HepG2 (cell line): ENCODE data around the gene CAMK2A. TPM values are rescaled to one million over a fixed set of nuclear protein-coding genes. Genes with fewer than 3 reads are reported as not detected.

Source experiments
- MTA1 ChIP-seq: sonication (generic); formaldehyde crosslinking; IDR thresholded peaks from 2 replicates; pipeline ENCODE4 v1.4.0; 2020; ENCODE audit warnings: missing genetic modification reagents, mild to moderate bottlenecking, borderline replicate concordance
- PCBP1 ChIP-seq: fragments of 200-400 bp; formaldehyde crosslinking; IDR thresholded peaks from 2 replicates; pipeline ENCODE4 v1.6.1; 2017; ENCODE audit warnings: mild to moderate bottlenecking, low read depth, low read length, borderline replicate concordance
- SP4 ChIP-seq: sonication (generic); formaldehyde crosslinking; IDR thresholded peaks from 2 replicates; pipeline ENCODE4 v1.8.1; 2023; ENCODE audit warnings: mild to moderate bottlenecking, missing genetic modification reagents
- SRSF4 ChIP-seq: fragments of 200-400 bp; formaldehyde crosslinking; IDR thresholded peaks from one replicate; pipeline ENCODE4 v1.6.1; 2018; ENCODE audit warnings: mild to moderate bottlenecking, low read depth, low read length, moderate library complexity; ENCODE audit not compliant: poor library complexity, severe bottlenecking
- TFE3 ChIP-seq: IDR thresholded peaks from 2 replicates; pipeline ENCODE4 v1.6.1; 2016
- THYN1 ChIP-seq: sonication (generic); formaldehyde crosslinking; IDR thresholded peaks from 2 replicates; pipeline ENCODE4 v1.8.1; 2023; ENCODE audit warnings: low read depth, mild to moderate bottlenecking, moderate library complexity, missing genetic modification reagents, borderline replicate concordance
- YY1 ChIP-seq: IDR thresholded peaks from 2 replicates; pipeline ENCODE4 v1.6.1; 2011; ENCODE audit warnings: low read length, low read depth, moderate library complexity, mild to moderate bottlenecking; ENCODE audit not compliant: insufficient read depth, insufficient replicate concordance
- ZBTB43 ChIP-seq: sonication (generic); formaldehyde crosslinking; conservative IDR thresholded peaks from 2 replicates; pipeline ENCODE4 v1.4.0; 2020; ENCODE audit warnings: missing genetic modification reagents
- ZNF318 ChIP-seq: sonication (generic); formaldehyde crosslinking; IDR thresholded peaks from 2 replicates; pipeline ENCODE4 v1.4.0; 2020; ENCODE audit warnings: mild to moderate bottlenecking, missing genetic modification reagents
- ZNF367 ChIP-seq: sonication (generic); formaldehyde crosslinking; IDR thresholded peaks from 2 replicates; pipeline ENCODE4 v1.4.0; 2020; ENCODE audit warnings: missing genetic modification reagents, borderline replicate concordance
- ZNF773 ChIP-seq: sonication (generic); formaldehyde crosslinking; IDR thresholded peaks from 2 replicates; pipeline ENCODE4 v1.4.0; 2020; ENCODE audit warnings: missing genetic modification reagents, borderline replicate concordance
- ZNF883 ChIP-seq: sonication (generic); formaldehyde crosslinking; IDR thresholded peaks from 2 replicates; pipeline ENCODE4 v1.5.1; 2020; ENCODE audit warnings: mild to moderate bottlenecking, missing genetic modification reagents; ENCODE audit errors: not compliant biosample characterization
- ZZZ3 ChIP-seq: sonication (generic); formaldehyde crosslinking; IDR thresholded peaks from 2 replicates; pipeline ENCODE4 v1.4.0; 2020; ENCODE audit warnings: missing genetic modification reagents, mild to moderate bottlenecking, borderline replicate concordance
- polyA plus RNA-seq, 8 experiments: library from polyadenylated mRNA; depleted of rRNA in 3 of 8; stranded (reverse) in 7 of 8; unstranded in 1 of 8; fragments of >200 nt; fragmentation: Illumina TruSeq in 4 of 8; extraction: Trizol in 4 of 8; gene quantifications; 2 replicates each; pipeline versions ENCODE4 v1.2.1 to v1.2.3, GENCODE V29; 2011 to 2016; ENCODE audit warnings: low read depth in 4 of 8, missing spikeins in 1 of 8, mixed read lengths in 1 of 8; ENCODE audit not compliant: insufficient read depth in 1 of 8
- total RNA-seq, 5 experiments: library from RNA; depleted of rRNA; stranded (reverse); fragments of >200 nt; fragmentation: Illumina TruSeq; extraction: Trizol; gene quantifications; 2 replicates each; pipeline ENCODE4 v1.2.3, GENCODE V29; 2016; ENCODE audit warnings: low read depth in 1 of 5

CAMK2A gene
- total and polyA plus RNA-seq, 2 of the 13 experiments (the other 11 are each of a cell fraction or from before 2014, with no cell fraction given) = 0.11 TPM; not detected in 1

GRCh38 chr5:150296496-150296895 lies 6.9 kb upstream of the CAMK2A start (continued):
- TF ChIP-seq ZNF318 (CRISPR knock-in tag) = no peak
- no peak for TF ChIP-seq YY1
- no peak for TF ChIP-seq ZBTB43 (CRISPR knock-in tag)
- no peak for TF ChIP-seq ZNF773 (CRISPR knock-in tag)
- no peak for TF ChIP-seq ZNF367 (CRISPR knock-in tag)
- no peak for TF ChIP-seq SP4 (CRISPR knock-in tag)
- TF ChIP-seq MTA1 = no peak
- TF ChIP-seq ZZZ3 (CRISPR knock-in tag) = no peak
- no peak for TF ChIP-seq TFE3 (CRISPR knock-in tag)
- TF ChIP-seq PCBP1 = no peak
- no peak for TF ChIP-seq SRSF4
- no peak for TF ChIP-seq ZNF883 (CRISPR knock-in tag)
- no peak for TF ChIP-seq THYN1 (CRISPR knock-in tag)
